ENCODE measurements around the gene LZTS2.

LZTS2 gene

DNA sequence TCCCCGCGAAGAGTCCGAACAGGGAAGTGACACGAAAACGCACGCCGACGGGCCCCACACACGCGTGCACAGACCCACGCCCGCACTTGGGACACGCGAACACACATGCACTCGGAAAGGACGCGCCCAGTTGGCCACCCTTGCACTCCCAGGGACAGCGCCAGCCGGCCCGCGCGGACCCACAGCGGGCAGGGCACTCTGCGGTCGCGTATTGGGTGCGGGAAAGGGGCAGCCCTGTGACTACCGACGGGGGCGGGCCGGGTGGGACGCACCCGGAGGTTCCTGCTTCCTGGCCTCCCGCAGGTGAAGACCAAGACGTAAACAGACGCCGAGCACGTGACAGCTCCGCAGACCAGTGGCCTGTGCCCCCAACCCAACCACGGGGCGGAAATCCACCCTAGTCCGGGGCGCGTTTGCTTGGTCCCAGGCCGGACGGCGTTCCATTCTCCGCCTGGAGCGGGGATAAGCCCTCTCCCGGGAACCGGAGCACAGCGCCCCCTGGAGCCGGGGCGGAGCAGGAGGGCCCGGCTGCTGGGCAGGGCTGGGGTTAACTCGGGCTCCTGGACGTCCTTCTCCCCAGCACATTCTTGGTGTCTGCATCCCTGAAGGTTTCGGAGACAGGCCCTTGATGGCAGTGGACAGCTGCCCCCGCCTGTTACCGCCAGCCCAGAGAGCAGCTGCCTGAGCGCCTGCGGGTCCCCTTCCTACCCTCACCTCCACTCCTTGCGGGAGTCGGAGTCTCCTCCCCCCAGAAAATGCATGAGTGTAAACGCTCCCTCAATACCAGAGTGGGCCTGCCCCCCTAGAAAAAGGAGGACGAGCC lies 2.0 kb upstream of the LZTS2 start:
- DNase-seq (ENCODE audit: low read depth in 2 of 2), result peak in 1 of 2 donors; percentile 49

DNA sequence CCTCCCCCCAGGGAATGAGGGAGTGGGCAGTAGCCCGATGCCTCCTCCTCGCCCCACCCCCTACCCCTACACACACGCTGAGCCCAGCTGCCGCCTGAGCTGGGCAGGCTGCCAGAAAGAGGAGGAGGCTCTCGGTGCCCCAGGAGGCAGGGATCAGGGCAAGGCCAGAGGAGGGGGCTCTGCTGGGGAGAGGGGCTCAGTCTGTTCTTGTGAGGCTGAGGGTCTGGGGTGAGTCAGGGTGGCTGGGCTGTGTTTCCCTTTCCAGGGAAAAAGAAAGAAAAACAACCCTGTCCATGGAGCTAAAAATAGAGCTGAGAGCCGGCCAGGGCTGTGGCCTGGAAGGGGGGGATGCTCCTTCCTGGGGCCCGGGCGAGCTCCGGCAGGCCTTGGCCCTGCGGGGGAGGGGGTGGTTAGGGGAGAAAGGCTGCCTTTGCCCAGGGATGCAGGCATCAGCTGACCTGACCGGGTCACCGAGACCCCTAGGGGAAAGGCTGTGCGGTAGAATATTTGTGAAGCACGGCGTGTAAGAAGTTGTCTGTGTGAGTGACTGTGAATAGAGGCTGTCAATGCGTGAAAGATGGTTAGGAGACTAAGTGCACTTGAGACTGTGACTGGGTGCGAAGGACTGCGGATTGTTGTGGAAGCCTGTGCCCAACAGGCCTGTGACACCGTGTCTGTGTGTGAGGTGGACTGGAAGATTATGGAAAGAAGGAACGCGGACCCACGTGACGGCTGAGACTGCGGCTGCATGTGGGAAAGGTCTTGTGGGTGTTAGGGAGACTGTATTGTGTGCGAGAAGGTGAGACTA lies 1.2 kb upstream of the LZTS2 start:
- peak in 1 of 2 donors; percentile 23 for DNase-seq (ENCODE audit: low read depth in 2 of 2)

DNA sequence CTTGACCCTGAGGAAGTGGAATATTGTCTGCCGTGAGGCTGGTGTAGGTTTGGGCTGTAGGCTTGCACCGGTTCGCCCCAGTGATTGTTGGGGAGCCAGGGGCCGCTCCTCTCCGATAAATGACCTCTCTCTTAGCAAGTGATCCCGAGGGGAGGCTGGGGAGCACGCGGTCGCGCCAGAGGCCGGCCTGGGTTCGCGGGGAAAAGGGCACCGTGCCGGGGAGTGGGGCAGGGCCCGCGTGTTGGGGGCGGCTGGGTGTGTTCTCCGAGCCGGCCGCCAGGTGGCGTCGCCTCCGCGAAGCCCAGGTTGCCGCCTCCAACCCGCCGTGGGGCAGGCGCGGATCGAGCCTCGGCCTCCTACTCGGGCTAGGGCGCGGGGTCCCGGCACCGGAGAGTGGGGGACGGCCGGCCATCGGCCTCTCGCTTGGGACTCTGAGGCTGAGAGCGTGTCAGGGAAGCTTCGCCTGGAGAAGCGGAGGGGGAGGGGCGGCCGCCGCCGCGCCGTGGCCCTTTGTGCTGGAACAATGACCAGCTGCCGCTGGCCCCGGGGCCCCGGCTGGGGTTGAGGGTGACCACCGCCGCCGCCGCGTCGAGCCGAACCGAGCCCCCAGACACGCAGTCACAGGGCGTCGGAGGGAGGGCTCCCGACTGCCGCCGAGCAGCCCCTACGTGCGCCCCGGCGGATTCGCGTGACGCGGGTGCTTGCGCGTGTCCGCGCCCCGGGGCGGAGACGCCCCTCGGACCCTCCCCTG lies 442 bp upstream of the LZTS2 start:
- DNase-seq (ENCODE audit: low read depth in 2 of 2), result peak; percentile 51 to 57

DNA sequence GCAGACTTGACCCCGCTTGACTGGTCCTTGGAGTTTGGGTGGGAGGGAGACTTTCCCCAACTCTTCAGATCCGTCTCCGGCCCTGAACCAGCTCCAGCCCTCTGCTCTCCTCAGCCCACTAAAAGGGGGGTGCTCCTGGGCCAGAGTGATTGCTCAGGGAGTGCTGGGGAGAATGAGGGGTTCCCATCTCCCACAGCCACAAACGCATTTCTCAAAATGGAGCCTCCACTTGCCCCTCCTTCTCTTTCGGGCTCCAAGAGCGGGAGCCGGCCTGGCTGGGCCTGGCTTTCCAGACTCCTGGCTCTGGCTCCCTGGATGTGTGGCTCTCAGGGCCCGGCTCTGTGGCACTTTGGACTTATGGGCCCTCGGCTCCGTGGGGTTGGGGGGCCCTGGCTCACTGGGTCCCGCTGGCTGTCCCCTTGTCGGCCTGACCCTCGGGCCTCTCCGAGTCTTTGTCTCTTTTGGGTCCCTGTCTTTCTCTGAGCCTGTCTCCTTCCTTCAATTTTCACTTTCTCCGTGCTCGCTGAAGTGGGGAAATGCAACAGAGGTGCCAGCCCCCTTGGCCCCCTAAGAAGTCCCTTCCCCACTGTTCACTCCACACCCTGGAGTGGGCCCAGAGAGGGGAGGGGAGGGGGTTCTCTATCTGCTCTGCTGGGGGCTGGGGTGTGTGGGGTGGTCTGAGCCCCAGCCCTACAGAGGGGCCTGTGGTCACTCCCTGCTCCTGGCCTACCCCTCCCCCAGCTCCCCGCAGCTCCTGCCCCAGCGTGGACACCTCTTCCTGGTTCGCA lies 713 bp downstream of the LZTS2 start:
- DNase-seq (ENCODE audit: low read depth in 2 of 2), result no peak

DNA sequence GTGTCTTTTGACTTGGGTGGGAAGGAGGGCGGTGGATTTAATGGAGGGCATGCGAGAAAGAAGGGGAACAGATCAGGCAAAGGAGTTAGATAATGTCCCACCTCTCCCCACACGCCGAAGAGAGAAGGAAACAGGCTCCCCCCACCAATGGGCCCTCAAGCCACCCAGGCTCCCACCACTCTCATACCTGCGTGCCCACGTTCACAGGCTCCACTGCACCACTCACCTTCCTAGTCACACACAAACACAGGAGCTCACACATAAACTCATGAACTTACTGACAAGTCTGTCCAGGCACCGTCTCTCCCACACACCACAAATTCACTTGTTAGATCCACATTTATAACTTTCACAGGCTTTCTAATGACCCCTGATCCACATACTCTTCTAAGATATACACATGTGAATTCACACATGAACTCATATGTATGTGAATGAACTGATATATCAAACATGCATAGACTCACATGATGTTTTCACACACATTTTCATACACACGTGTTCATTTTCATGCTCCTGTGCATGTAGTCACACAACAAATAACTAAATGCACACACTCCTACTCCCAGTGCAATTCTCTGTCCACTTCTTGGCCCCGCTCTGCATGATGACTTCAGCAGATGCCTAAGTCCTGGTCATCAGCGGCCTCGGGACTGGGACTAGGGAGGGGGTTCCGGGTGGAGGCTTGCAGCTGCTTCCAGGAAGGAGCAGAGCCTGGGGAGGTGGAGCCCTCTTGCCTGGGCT lies 1.5 kb downstream of the LZTS2 start:
- no peak for DNase-seq (ENCODE audit: low read depth in 2 of 2)

DNA sequence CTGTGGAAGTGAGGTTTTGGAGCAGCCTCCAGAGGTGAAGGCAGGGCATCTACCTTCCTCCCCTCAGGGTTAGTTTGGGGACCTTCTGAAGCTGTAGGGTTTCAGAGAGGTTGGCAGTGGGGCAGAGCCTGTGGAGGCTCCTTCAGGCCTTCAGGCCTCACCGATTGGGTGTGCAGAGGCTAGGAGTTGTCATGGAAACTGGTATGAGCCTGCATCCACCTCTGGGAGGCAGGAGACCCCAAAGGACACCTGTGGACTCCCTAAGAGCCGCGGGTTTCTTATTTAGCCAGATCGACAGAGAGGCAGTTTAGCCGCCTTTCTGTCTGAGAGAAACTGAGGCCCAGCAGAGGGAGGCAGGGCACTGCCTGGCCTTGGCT lies 2.0 kb downstream of the LZTS2 start:
- no peak for DNase-seq (ENCODE audit: low read depth in 2 of 2)

DNA sequence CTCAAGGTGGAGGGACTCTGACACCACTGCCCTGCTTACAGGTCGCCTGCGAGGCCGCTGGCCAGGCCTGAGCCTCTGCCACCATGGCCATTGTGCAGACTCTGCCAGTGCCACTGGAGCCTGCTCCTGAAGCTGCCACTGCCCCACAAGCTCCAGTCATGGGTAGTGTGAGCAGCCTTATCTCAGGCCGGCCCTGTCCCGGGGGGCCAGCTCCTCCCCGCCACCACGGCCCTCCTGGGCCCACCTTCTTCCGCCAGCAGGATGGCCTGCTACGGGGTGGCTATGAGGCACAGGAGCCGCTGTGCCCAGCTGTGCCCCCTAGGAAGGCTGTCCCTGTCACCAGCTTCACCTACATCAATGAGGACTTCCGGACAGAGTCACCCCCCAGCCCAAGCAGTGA lies 2.8 kb downstream of the LZTS2 start:
- DNase-seq (ENCODE audit: low read depth in 2 of 2), result no peak

DNA sequence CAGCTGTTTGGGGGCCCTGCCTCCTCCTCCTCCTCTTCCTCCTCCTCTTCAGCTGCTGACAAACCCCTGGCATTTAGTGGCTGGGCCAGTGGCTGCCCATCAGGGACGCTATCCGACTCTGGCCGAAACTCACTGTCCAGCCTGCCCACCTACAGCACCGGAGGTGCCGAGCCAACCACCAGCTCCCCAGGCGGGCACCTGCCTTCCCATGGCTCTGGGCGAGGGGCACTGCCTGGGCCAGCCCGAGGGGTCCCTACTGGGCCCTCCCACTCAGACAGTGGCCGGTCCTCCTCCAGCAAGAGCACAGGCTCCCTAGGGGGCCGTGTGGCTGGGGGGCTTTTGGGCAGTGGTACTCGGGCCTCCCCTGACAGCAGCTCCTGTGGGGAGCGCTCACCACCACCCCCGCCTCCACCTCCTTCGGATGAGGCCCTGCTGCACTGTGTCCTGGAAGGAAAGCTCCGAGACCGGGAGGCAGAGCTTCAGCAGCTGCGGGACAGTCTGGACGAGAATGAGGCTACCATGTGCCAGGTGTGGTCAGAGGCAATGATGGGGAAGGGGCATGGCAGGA lies 4.1 kb downstream of the LZTS2 start:
- no peak for DNase-seq (ENCODE audit: low read depth in 2 of 2)

DNA sequence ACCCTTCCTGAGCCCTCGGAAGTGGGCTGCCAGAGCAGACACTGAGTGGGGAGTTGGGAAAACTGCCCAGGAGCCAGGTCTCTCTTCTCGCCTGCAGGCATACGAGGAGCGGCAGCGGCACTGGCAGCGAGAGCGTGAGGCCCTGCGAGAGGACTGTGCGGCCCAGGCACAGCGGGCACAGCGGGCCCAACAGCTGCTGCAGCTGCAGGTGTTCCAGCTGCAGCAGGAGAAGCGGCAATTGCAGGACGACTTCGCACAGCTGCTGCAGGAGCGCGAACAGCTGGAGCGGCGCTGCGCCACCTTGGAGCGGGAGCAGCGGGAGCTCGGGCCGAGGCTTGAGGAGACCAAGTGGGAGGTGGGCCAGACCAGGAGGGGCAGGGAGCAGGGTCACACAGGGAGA lies 5.8 kb downstream of the LZTS2 start:
- no peak for DNase-seq (ENCODE audit: low read depth in 2 of 2)

DNA sequence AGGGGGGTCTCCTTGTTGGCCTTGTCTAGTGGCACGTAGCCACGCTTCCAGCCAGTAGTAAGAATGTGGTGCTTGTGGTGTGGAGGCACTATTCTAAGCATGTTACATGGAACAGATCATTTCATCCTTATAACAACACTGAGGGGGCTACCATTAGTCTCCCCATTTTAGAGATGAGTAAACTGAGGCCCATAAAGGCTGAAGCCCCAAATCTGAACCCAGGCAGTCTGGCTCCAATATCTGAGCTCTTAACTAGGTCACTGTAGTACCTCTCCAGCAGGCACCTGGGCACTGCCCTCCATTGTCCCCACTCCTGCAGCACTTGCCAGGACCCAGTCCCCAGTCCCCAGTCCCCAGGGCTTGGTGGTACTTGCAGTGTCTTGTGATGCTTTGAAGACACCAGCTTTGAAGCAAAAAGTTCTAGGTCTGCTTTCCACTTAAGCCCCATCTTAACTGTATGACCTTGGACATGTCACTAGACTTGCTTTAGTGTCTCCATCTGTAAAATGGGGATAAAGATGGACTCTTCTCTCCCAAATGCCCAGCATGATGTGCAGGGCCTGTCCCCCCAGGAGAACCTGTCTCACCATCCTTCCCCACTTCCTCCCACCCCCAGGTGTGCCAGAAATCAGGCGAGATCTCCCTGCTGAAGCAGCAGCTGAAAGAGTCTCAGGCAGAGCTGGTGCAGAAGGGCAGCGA lies 6.4 kb downstream of the LZTS2 start:
- no peak for DNase-seq (ENCODE audit: low read depth in 2 of 2)

DNA sequence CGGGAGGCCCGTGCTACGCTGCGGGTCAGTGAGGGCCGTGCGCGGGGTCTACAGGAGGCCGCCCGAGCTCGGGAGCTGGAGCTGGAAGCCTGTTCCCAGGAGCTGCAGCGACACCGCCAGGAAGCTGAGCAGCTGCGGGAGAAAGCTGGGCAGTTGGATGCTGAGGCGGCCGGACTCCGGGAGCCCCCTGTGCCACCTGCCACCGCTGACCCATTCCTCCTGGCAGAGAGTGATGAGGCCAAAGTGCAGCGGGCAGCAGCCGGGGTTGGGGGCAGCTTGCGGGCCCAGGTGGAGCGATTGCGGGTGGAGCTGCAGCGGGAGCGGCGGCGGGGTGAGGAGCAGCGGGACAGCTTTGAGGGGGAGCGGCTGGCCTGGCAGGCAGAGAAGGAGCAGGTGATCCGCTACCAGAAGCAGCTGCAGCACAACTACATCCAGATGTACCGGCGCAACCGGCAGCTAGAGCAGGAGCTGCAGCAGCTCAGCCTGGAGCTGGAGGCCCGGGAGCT lies 7.0 kb downstream of the LZTS2 start:
- no peak for DNase-seq (ENCODE audit: low read depth in 2 of 2)

DNA sequence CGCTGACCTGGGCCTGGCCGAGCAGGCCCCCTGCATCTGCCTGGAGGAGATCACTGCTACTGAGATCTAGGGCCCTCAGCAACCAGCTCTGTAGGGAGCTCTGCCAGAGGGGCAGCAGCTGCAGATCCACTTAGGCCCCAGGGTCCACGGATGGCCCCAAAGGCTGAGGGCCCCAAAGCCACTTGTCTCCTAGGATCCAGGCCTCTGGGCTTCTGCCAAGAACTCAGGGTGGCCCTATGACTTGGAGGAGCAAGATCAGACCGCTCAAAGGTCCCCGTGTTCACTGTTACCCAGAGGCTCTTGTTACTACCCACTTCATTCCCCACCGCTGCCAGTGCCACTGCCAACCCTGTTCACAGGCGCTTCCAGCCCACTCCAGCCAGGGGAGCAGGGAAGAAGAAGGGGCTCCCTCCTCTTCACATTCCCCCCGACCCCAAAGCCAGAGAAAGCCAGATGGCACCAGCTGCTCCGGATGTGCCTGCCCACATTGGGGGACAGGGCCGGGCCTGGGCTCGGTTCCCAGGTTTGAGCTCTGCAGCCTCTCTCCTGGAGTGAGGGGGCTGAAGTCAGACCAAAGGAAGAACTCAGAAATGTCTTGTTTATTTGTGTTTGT lies 7.6 kb downstream of the LZTS2 start:
- no peak for DNase-seq (ENCODE audit: low read depth in 2 of 2)

DNA sequence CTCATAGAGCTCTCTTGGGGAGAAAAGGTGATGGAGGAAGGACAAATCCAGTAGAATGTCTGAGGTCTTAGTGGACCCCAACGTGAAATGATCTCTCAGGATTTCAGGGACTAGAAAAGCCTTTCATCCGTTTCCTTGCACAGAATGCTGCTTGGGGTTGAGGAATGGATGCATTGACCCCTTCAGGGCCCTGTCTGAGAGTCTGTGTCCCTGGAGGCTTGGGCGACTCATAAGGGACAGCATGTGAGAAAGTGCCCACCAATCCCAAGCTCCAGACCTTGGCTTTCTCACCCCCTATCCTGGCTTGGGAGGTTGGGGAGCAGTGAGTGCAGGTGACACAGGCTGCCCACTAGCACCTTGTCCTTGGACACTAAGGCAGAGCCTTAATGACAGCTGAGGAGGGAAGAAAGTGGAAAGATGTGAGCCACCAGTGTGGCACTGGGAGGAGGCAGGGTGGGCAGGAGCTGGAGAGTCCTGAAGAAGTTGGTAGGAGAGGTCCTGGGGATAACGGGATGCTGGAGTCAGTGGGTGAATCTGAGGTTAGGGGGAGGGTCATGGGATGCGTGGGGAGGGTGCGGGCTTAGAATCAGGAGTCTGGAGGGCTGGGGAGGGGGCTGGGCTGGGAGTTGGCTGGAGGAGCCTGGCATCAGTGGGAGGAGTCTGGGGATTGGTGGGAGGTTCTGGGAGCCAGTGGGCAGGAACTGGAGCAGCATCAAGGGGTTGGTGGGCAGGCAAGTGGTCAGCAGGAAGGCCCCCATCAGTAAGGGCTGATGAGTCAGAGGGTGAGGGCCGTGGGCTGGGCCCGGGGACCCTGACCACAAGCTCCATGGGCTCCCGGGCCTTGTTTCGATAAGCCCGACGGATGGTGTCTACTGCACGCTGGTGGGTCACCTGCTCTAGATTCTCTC lies 8.6 kb downstream of the LZTS2 start:
- no peak for DNase-seq (ENCODE audit: low read depth in 2 of 2)

DNA sequence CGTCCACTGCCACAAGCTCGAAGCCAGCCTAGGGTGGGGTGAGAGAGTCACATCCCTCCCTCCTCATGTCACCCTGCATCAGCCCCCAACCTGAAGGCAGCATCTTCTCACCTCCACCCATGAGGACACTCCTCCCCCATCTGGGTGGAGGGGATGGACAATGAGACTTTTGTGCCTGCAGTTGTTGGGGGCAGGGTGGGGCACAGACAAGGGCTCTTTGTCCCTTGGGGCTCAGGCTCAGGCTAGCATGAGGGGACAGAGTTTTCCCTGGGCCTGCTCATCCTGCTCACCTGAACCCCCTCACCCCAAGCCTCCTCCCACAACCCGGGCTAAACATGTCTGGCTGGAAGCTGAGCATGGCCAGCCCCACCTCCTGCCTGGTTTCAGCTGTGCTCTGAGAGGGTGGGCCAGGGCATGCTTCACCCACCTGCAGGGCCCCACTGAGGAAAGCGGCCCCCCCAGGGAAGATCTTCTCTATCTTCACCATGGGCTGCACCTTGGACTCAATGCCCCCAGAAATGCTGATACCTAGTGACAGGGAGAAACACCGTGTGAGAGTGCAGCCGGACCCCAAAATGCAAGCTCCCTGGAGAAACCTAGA lies 9.3 kb downstream of the LZTS2 start:
- no peak for DNase-seq (ENCODE audit: low read depth in 2 of 2)

DNA sequence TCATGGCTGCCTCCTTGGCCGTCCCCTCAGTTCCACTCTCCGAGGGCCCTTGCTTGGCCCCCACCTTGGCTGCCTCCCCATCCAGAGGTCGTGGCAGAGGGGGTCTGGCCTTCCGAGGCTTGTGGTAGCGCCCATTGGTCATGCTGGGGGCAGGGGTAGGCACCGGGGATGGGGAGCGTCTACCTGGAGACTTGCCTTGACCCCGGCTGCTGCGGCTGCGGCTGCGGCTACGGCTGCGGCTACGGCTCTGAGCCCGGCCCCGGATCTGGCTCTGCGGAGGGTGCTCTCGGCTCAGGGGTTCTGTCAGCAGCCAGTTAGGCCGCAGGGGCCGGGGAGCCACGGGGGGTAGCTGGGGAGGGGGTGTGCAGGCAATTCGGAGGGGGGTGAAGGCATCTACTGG lies 10.7 kb downstream of the LZTS2 start:
- no peak for DNase-seq (ENCODE audit: low read depth in 2 of 2)

DNA sequence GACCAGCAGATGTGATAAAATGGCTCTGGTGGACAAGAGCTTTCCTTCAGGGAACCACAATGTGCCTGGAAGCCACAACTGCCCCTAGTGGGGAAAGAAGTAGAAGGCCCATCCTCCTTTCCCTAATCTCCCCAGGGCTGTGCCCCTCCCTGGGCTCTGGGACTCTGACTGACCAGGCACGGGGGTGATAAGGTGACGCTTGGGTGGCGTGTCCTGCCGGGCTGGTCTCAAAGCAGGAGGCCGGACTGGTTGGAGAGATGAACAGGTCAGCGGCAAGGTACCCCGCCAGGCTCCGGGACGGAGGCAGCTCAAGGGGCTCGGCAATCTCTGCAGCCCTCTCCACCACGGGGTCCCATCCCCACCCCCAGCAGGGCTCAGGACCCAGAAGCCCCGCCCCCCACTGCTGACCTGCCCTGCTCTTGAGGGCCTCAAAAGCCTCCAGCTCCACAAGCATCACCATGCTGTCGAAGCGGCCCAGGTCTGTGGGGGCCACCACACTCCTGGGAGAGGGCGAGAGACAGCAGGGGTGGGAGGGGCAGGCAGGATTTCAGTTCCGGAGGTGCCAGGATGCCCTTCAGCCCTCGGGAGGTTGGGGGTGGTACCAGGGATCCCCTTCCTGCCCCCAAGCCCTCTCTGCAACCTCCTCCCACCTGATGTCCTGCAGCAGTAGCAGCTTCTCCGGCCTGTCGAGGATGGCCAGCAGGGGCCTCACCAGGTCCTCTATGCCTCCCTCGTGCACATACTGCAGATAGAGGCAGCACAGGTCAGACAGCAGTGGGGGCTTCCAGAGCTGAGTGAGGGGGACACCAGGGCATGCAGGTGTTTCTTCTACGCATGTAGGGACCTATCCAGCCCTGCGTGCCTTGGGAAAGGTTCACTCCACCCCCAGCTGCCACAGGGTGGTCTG lies 12.2 kb downstream of the LZTS2 start:
- no peak for DNase-seq (ENCODE audit: low read depth in 2 of 2)

Measured in stimulated activated CD8-positive, alpha-beta memory T cell treated with anti-CD3 and anti-CD28 coated beads, Interleukin-15, amount 100 ng/mL, for 4 hours (primary cell).